Fibroblast of peridontal ligament (primary cell): Measurements from ENCODE around the gene LCAT.
"Not testable (repeated sequence)": the region's sequence is repeated elsewhere in the genome, so short reads cannot be mapped to it uniquely, and the experiment has no call there.

ENCODE experiments used
- DNase-seq: peaks from one replicate; pipeline ENCODE4 v3.0.0-alpha.2; 2010; ENCODE audit errors: extremely low read depth

The LCAT gene

GRCh38 chr16:67946966-67947558, 3.1 kb upstream of the LCAT start:
- no peak for DNase-seq

GRCh38 chr16:67946128-67946569, 2.2 kb upstream of the LCAT start:
- no peak for DNase-seq

GRCh38 chr16:67945392-67945933, 1.5 kb upstream of the LCAT start:
- no peak for DNase-seq

- no peak for DNase-seq
Observed at GRCh38 chr16:67944690-67945391, 921 bp upstream of the LCAT start.

- DNase-seq: no peak
Observed at GRCh38 chr16:67943256-67943618, 683 bp downstream of the LCAT start.

GRCh38 chr16:67942510-67943255, 1.2 kb downstream of the LCAT start:
- DNase-seq: no peak

GRCh38 chr16:67942200-67942509, 1.8 kb downstream of the LCAT start:
- DNase-seq: peak; percentile 23

GRCh38 chr16:67941469-67942199, 2.3 kb downstream of the LCAT start:
- DNase-seq: no peak

GRCh38 chr16:67940446-67941089, 3.4 kb downstream of the LCAT start:
- no peak for DNase-seq

- no peak for DNase-seq
Observed at GRCh38 chr16:67939507-67940445, 4.1 kb downstream of the LCAT start.

GRCh38 chr16:67937713-67938112, 6.2 kb downstream of the LCAT start:
- not testable (repeated sequence) for DNase-seq

GRCh38 chr16:67936880-67937605, 6.9 kb downstream of the LCAT start:
- peak; percentile 74 for DNase-seq

- peak; percentile 33 for DNase-seq
Observed at GRCh38 chr16:67936124-67936879, 7.6 kb downstream of the LCAT start, which contains the start of gene PSMB10. Gene PSMB10 (minus strand): TSS chr16:67936850. CDS start chr16:67936749, 101 bp downstream.

- DNase-seq: peak; percentile 83
Observed at GRCh38 chr16:67935402-67936123, 8.4 kb downstream of the LCAT start.

GRCh38 chr16:67935101-67935401, 8.9 kb downstream of the LCAT start:
- DNase-seq: no peak

GRCh38 chr16:67934306-67935100, 9.4 kb downstream of the LCAT start:
- no peak for DNase-seq

- no peak for DNase-seq
Observed at GRCh38 chr16:67933805-67934204, 10.1 kb downstream of the LCAT start.

- DNase-seq: no peak
Observed at GRCh38 chr16:67932462-67932840, 11.5 kb downstream of the LCAT start.
